ENCODE results near the gene WDR20.

The WDR20 gene

GRCh38 chr14:102111101-102111500, 28.6 kb upstream of the WDR20 start:
- Histone ChIP-seq H3K9me3 (ENCODE audit: severe bottlenecking) (peaks cover 7% of the 10 kb centered on the region), H3K27ac (no peak overlapping the region), H3K27me3 (ENCODE audit: insufficient read depth, low read depth, severe bottlenecking) (no peaks in the 10 kb centered on the region), H3K36me3 (no peaks in the 10 kb centered on the region), H3K4me3 (ENCODE audit: low read depth, low read length) (no peak overlapping the region)
- no peak for TF ChIP-seq CTCF (IDR thresholded peaks at IDR 0.05; ENCODE audit: low read depth, low read length)
- DNase-seq, result no peak

- no peak for TF ChIP-seq CTCF (IDR thresholded peaks at IDR 0.05; ENCODE audit: low read depth, low read length)
- no peak for DNase-seq
- no peak overlapping the region for H3K27ac ChIP-seq
- no peaks in the 10 kb centered on the region for H3K9me3 ChIP-seq (ENCODE audit: severe bottlenecking)
- H3K36me3 ChIP-seq, result peaks cover 5% of the 10 kb centered on the region; the same call in 1 of the 2 replicates
- no peaks in the 10 kb centered on the region for H3K27me3 ChIP-seq (ENCODE audit: insufficient read depth, low read depth, severe bottlenecking)
- H3K4me3 ChIP-seq (ENCODE audit: low read depth, low read length), result no peak overlapping the region
These were observed 23.1 kb upstream of the WDR20 start for GRCh38 chr14:102116361-102117180.

- Histone ChIP-seq H3K9me3 (ENCODE audit: severe bottlenecking) (no peaks in the 10 kb centered on the region), H3K27me3 (ENCODE audit: insufficient read depth, low read depth, severe bottlenecking) (no peaks in the 10 kb centered on the region), H3K36me3 (peaks cover 5% of the 10 kb centered on the region; the same call in 1 of the 2 replicates), H3K4me3 (ENCODE audit: low read depth, low read length) (no peak overlapping the region), H3K27ac (no peak overlapping the region)
- TF ChIP-seq CTCF (IDR thresholded peaks at IDR 0.05; ENCODE audit: low read depth, low read length), result no peak
- no peak for DNase-seq
These were observed 21.8 kb upstream of the WDR20 start for GRCh38 chr14:102117852-102118251.

GRCh38 chr14:102120888-102121287, 18.8 kb upstream of the WDR20 start:
- peaks cover 5% of the 10 kb centered on the region; the same call in 1 of the 2 replicates for H3K36me3 ChIP-seq
- no peak for DNase-seq
- H3K27ac ChIP-seq, result no peak overlapping the region
- no peak overlapping the region for H3K4me3 ChIP-seq (ENCODE audit: low read depth, low read length)
- H3K27me3 ChIP-seq (ENCODE audit: insufficient read depth, low read depth, severe bottlenecking), result no peaks in the 10 kb centered on the region
- H3K9me3 ChIP-seq (ENCODE audit: severe bottlenecking), result no peaks in the 10 kb centered on the region
- no peak for TF ChIP-seq CTCF (IDR thresholded peaks at IDR 0.05; ENCODE audit: low read depth, low read length)

GRCh38 chr14:102121567-102121966, 18.1 kb upstream of the WDR20 start:
- no peaks in the 10 kb centered on the region for H3K9me3 ChIP-seq (ENCODE audit: severe bottlenecking)
- H3K27me3 ChIP-seq (ENCODE audit: insufficient read depth, low read depth, severe bottlenecking), result no peaks in the 10 kb centered on the region
- peaks cover 5% of the 10 kb centered on the region; the same call in 1 of the 2 replicates for H3K36me3 ChIP-seq
- DNase-seq, result no peak
- no peak overlapping the region for H3K4me3 ChIP-seq (ENCODE audit: low read depth, low read length)
- TF ChIP-seq CTCF (IDR thresholded peaks at IDR 0.05; ENCODE audit: low read depth, low read length), result no peak
- H3K27ac ChIP-seq, result no peak overlapping the region

Measured in WERI-Rb-1 (cell line).